B cell (primary cell): ENCODE results near the gene OSER1. TPM values are rescaled to one million over a fixed set of nuclear protein-coding genes. Genes with fewer than 3 reads are reported as not detected.
A peak's percentile ranks its signal among the peaks of the same experiment; 100 is the strongest.

Experiments used
- ATAC-seq: fragments of 200-7000 bp; cut with Tn5 transposase; one replicate; pipeline ENCODE4 v1.10.0; 2021; ENCODE audit warnings: low read depth, mild to moderate bottlenecking, moderate number of reproducible peaks, moderate library complexity
- CTCF ChIA-PET: fragments of 350-600 bp; sonication (Branson Sonifier 250); formaldehyde crosslinking; loops from one replicate; lab custom pipeline; 2021; ENCODE audit warnings: antibody characterized with exemption, inconsistent platforms; lab: Charles Lee
- POLR2A ChIA-PET: fragments of 350-600 bp; sonication (Branson Sonifier 250); formaldehyde crosslinking; loops from one replicate; lab custom pipeline; 2021; ENCODE audit warnings: antibody characterized with exemption; lab: Charles Lee
- DNase-seq: peaks from one replicate; pipeline ENCODE4 v3.0.0; 2013
- H2AFZ ChIP-seq: 2 replicates; pipeline ENCODE4 v1.6.1; 2012; ENCODE audit warnings: mild to moderate bottlenecking, low read depth, low read length; ENCODE audit not compliant: insufficient read depth, poor library complexity, severe bottlenecking
- H3K27ac ChIP-seq, 2 donors: 1 replicate in 1 of 2; 2 replicates in 1 of 2; pipeline ENCODE4 v1.5.1; 2012 to 2013; ENCODE audit warnings: low read length in 2 of 2, mild to moderate bottlenecking in 2 of 2, moderate library complexity in 1 of 2
- H3K27me3 ChIP-seq, 4 experiments: fragments of 200-600 bp in 1 of 4; sonication (generic) in 1 of 4; replicated peaks in 1 of 4; 1 replicate in 2 of 4; 2 replicates in 2 of 4; pipeline versions ENCODE4 v1.6.1 to v1.7.0; 2013 to 2016; ENCODE audit warnings: low read length in 3 of 4, mild to moderate bottlenecking in 2 of 4, mixed read lengths in 1 of 4, moderate library complexity in 1 of 4; ENCODE audit not compliant: insufficient read depth in 4 of 4, control insufficient read depth in 3 of 4; ENCODE audit errors: control extremely low read depth in 1 of 4
- H3K36me3 ChIP-seq, 2 experiments: replicated peaks in 1 of 2; 1 replicate in 1 of 2; 2 replicates in 1 of 2; pipeline versions ENCODE4 v1.6.1 to v1.7.1; 2013; ENCODE audit warnings: low read length in 1 of 2; ENCODE audit not compliant: insufficient read depth in 2 of 2, control insufficient read depth in 1 of 2; ENCODE audit errors: control extremely low read depth in 1 of 2, extremely low read depth in 1 of 2
- H3K4me1 ChIP-seq, 2 donors: fragments of 200-600 bp in 1 of 2; sonication (generic) in 1 of 2; 1 replicate in 1 of 2; 2 replicates in 1 of 2; pipeline versions ENCODE4 v1.5.1 to v1.6.1; 2013 to 2017; ENCODE audit warnings: low read length in 2 of 2; ENCODE audit not compliant: control insufficient read depth in 2 of 2, insufficient read depth in 2 of 2
- H3K4me2 ChIP-seq: replicated peaks from 2 replicates; pipeline ENCODE3; 2012; ENCODE audit warnings: mild to moderate bottlenecking, low read depth, low read length; ENCODE audit not compliant: poor library complexity, severe bottlenecking
- H3K4me3 ChIP-seq, 5 experiments: fragments of 200-600 bp in 1 of 5; sonication (generic) in 1 of 5; 1 replicate in 3 of 5; 2 replicates in 2 of 5; pipeline versions ENCODE4 v1.5.1 to v1.7.0; 2011 to 2016; ENCODE audit warnings: low read length in 4 of 5, mild to moderate bottlenecking in 4 of 5, low read depth in 2 of 5, control low read depth in 1 of 5, moderate library complexity in 1 of 5; ENCODE audit not compliant: insufficient read depth in 1 of 5; ENCODE audit errors: control extremely low read depth in 1 of 5, extremely low read depth in 1 of 5
- H3K79me2 ChIP-seq: fragments of 200-600 bp; sonication (generic); one replicate; pipeline ENCODE4 v1.6.0; 2016; ENCODE audit warnings: low read length; ENCODE audit not compliant: control insufficient read depth, insufficient read depth
- H3K9ac ChIP-seq: fragments of 200-600 bp; sonication (generic); 2 replicates; pipeline ENCODE4 v1.6.1; 2017; ENCODE audit warnings: mild to moderate bottlenecking, low read length, moderate library complexity
- H3K9me3 ChIP-seq, 3 donors: one replicate each; pipeline versions ENCODE4 v1.6.1 to v1.7.1; 2013; ENCODE audit warnings: low read length in 2 of 3; ENCODE audit not compliant: control insufficient read depth in 2 of 3, insufficient read depth in 1 of 3; ENCODE audit errors: control extremely low read depth in 1 of 3
- H4K20me1 ChIP-seq: 2 replicates; pipeline ENCODE4 v1.6.0; 2012; ENCODE audit warnings: mild to moderate bottlenecking, low read length; ENCODE audit not compliant: insufficient read depth, control insufficient read depth, poor library complexity, severe bottlenecking
- H3K27ac Mint-ChIP-seq: one replicate; pipeline ENCODE4 v1.8.0; 2021; ENCODE audit warnings: mixed read lengths
- H3K27me3 Mint-ChIP-seq: one replicate; pipeline ENCODE4 v1.8.0; 2021; ENCODE audit warnings: mixed read lengths
- H3K4me1 Mint-ChIP-seq: one replicate; pipeline ENCODE4 v1.8.0; 2021; ENCODE audit warnings: mixed read lengths
- H3K4me3 Mint-ChIP-seq: one replicate; pipeline ENCODE4 v1.8.0; 2021; ENCODE audit warnings: mixed read lengths
- H3K9me3 Mint-ChIP-seq: one replicate; pipeline ENCODE4 v1.8.0; 2022; ENCODE audit warnings: mixed read lengths; ENCODE audit not compliant: insufficient read depth
- CTCF ChIP-seq: fragments of 200-600 bp; IDR thresholded peaks from one replicate; pipeline ENCODE4 v1.8.0; 2022; ENCODE audit warnings: antibody characterized with exemption, mild to moderate bottlenecking
- EZH2 ChIP-seq: IDR thresholded peaks from 2 replicates; pipeline ENCODE4 v1.6.1; 2012; ENCODE audit warnings: borderline replicate concordance, low read depth, mild to moderate bottlenecking, moderate library complexity, low read length; ENCODE audit not compliant: insufficient read depth, poor library complexity, severe bottlenecking
- WGBS: methylation state at CpG from one replicate; pipeline ENCODE4 v1.1.5; 2013; ENCODE audit warnings: missing lambda C conversion rate; ENCODE audit not compliant: insufficient coverage; 5-methylcytosine and 5-hydroxymethylcytosine counted together
- intact Hi-C: fragments of 100-400 bp; cut with micrococcal nuclease; formaldehyde crosslinking; loops from one replicate; pipeline ENCODE4 v1.10.0; 2022
- polyA plus RNA-seq: library from polyadenylated mRNA; depleted of rRNA; stranded (reverse); fragments of >200 nt; gene quantifications from 2 replicates; pipeline ENCODE4 v1.2.3, GENCODE V29; 2012
- total RNA-seq, 2 donors: library from RNA; stranded (reverse); fragments of 120-200 nt in 1 of 2; gene quantifications; 1 replicate in 1 of 2; 2 replicates in 1 of 2; pipeline versions ENCODE4 v1.2.3 to v1.2.4, GENCODE V29; 2013 to 2022

The OSER1 gene
- total and polyA plus RNA-seq, 2 donors (not counting 1 experiment from before 2014, with no cell fraction given) = 80.0 to 130 TPM

GRCh38 chr20:44187772-44188709 lies 22.5 kb downstream of the OSER1 start:
- intact Hi-C loops = no loop called here
- peaks cover 52% of the 10 kb centered on the region for H3K27me3 Mint-ChIP-seq
- no peaks in the 10 kb centered on the region for H3K36me3 ChIP-seq
- WGBS = 60% methylated on average over 3 of the region's 8 CpGs
- peak overlapping the region; percentile 56 for H3K9ac ChIP-seq
- peaks cover 0 to 10% (median 0%) of the 10 kb centered on the region in 3 donors for H3K9me3 ChIP-seq
- ChIA-PET POLR2A (no interaction called here), CTCF (interaction anchor here (1.0 to 4.5 kb wide), 8 partner anchors 10 to 650 kb away, joined by 3 to 78 read pairs (median 4); no protein-coding TSS in a partner anchor)
- no peak overlapping the region for H3K27ac ChIP-seq
- peak; percentile 76 for ATAC-seq
- peak; percentile 35 for DNase-seq
- no peaks in the 10 kb centered on the region for H4K20me1 ChIP-seq
- H2AFZ ChIP-seq = peak overlapping the region; percentile 63
- peak overlapping the region; percentile 75 for H3K4me2 ChIP-seq
- H3K4me3 ChIP-seq = peak overlapping the region in 3 of 5 experiments; percentile 0 to 42 (median 30)
- H3K4me1 Mint-ChIP-seq = peaks cover 32% of the 10 kb centered on the region
- no peaks in the 10 kb centered on the region for H3K9me3 Mint-ChIP-seq
- peak overlapping the region; percentile 17 for H3K27ac Mint-ChIP-seq
- TF ChIP-seq CTCF = no peak
- TF ChIP-seq EZH2 = no peak
- peaks cover 4% of the 10 kb centered on the region for H3K79me2 ChIP-seq
- H3K4me1 ChIP-seq = peaks cover 20 to 21% of the 10 kb centered on the region in 2 donors
- H3K4me3 Mint-ChIP-seq = peak overlapping the region; percentile 80
- H3K27me3 ChIP-seq = peaks cover 0 to 38% (median 15%) of the 10 kb centered on the region in 4 experiments
